IPS-20b (cell line): Measurements from ENCODE around the gene GPR42.

Experiments used
- H3K27ac ChIP-seq: one replicate; pipeline ENCODE4 v1.5.1; 2013; ENCODE audit warnings: low read length
- H3K27me3 ChIP-seq: 2 replicates; pipeline ENCODE4 v1.6.1; 2013; ENCODE audit warnings: mild to moderate bottlenecking, low read length, inconsistent platforms; ENCODE audit not compliant: insufficient read depth
- H3K36me3 ChIP-seq: 2 replicates; pipeline ENCODE4 v1.6.1; 2013; ENCODE audit warnings: low read depth, mild to moderate bottlenecking, inconsistent platforms, low read length, moderate library complexity; ENCODE audit not compliant: insufficient read depth
- H3K4me1 ChIP-seq: 2 replicates; pipeline ENCODE4 v1.6.1; 2013; ENCODE audit warnings: mild to moderate bottlenecking, control low read depth, inconsistent platforms, low read length, moderate library complexity; ENCODE audit not compliant: insufficient read depth
- H3K4me3 ChIP-seq: 2 replicates; pipeline ENCODE4 v1.5.1; 2013; ENCODE audit warnings: mild to moderate bottlenecking, low read length, inconsistent platforms
- H3K9ac ChIP-seq: 2 replicates; pipeline ENCODE4 v1.6.1; 2013; ENCODE audit warnings: low read depth, mild to moderate bottlenecking, inconsistent platforms, low read length, moderate library complexity
- H3K9me3 ChIP-seq: 2 replicates; pipeline ENCODE4 v1.6.1; 2013; ENCODE audit warnings: mild to moderate bottlenecking, low read depth, low read length, inconsistent platforms; ENCODE audit not compliant: insufficient read depth

Gene GPR42

DNA sequence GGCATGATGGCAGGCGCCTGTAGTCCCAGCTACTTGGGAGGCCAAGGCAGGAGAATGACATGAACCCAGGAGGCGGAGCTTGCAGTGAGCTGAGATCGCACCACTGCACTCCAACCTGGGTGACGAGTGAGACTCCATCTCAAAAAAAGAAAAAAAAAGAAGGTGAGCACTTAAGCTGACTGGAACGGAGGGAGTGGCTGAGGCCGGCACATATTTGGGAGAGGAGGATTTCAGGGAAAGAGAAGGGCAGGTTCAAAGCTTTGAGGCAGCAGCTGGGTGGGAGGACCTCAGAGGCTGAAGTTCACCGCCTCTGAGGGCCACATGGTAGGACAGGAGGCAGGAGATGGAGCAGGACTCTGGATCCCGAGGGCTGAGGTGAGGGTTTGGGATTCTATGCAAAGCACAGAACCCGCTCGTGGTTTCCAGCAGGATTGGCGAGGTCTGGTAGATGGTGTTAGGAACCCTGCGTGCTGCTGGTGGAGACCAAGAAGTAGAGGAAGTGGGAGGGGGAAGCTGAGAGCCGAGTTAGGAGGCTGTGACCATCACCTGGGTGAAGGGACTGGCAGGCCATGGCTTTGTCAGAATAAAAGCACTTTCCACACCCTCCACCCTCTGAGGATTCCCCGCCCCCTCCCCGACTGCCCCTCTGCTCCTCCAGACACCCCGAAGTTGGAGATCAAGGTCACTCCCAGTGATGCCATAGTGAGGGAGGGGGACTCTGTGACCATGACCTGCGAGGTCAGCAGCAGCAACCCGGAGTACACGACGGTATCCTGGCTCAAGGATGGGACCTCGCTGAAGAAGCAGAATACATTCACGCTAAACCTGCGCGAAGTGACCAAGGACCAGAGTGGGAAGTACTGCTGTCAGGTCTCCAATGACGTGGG is 33.5 kb upstream of the GPR42 start:
- no peak overlapping the region for H3K9ac ChIP-seq

GRCh38 chr19:35337984-35338296 is 32.9 kb upstream of the GPR42 start:
- Histone ChIP-seq H3K27me3 (no peaks in the 10 kb centered on the region), H3K36me3 (no peaks in the 10 kb centered on the region), H3K4me1 (no peaks in the 10 kb centered on the region), H3K27ac (no peak overlapping the region), H3K4me3 (no peak overlapping the region), H3K9me3 (no peaks in the 10 kb centered on the region), H3K9ac (no peak overlapping the region)

More for the DNA sequence above, 33.5 kb upstream of the GPR42 start:
- Histone ChIP-seq H3K4me1 (no peaks in the 10 kb centered on the region), H3K4me3 (no peak overlapping the region), H3K9me3 (no peaks in the 10 kb centered on the region), H3K27me3 (no peaks in the 10 kb centered on the region), H3K36me3 (no peaks in the 10 kb centered on the region), H3K27ac (no peak overlapping the region)

DNA sequence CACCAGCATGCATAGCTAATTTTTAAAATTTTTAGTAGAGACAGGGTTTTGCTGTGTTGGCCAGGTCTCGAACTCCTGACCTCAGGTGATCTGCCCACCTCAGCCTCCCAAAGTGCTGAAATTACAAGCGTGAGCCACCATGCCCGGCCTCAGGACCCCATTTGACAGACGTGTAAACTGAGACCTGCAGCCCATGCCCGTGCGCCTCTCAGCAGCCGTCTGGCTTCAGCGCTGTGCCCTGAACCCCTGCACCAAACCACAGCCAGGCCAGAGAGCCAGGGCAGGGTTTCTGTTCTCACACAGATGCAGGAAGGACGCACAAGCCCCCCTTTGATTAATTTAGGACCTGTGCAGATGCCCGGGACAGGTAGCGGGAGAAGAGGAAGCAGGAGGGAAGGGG is 30.4 kb upstream of the GPR42 start:
- Histone ChIP-seq H3K9me3 (no peaks in the 10 kb centered on the region), H3K36me3 (no peaks in the 10 kb centered on the region), H3K27ac (no peak overlapping the region), H3K4me3 (no peak overlapping the region), H3K27me3 (no peaks in the 10 kb centered on the region), H3K4me1 (no peaks in the 10 kb centered on the region), H3K9ac (no peak overlapping the region)

DNA sequence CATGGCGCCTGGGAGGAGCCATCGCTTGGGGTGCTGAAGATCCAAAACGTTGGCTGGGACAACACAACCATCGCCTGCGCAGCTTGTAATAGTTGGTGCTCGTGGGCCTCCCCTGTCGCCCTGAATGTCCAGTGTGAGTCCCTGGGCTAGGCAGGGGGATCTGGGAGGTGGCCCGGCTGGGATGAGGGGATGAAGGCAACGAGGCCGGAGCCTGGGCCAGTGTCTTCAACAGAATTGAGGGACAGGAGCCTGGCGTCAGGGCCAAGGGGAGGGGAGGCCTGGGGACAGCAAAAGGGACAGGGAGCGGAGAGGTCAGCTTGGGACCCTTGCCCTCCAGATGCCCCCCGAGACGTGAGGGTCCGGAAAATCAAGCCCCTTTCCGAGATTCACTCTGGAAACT is 29.9 kb upstream of the GPR42 start:
- Histone ChIP-seq H3K27me3 (no peaks in the 10 kb centered on the region), H3K4me1 (no peaks in the 10 kb centered on the region), H3K36me3 (no peaks in the 10 kb centered on the region), H3K9me3 (no peaks in the 10 kb centered on the region), H3K27ac (no peak overlapping the region), H3K4me3 (no peak overlapping the region), H3K9ac (no peak overlapping the region)

DNA sequence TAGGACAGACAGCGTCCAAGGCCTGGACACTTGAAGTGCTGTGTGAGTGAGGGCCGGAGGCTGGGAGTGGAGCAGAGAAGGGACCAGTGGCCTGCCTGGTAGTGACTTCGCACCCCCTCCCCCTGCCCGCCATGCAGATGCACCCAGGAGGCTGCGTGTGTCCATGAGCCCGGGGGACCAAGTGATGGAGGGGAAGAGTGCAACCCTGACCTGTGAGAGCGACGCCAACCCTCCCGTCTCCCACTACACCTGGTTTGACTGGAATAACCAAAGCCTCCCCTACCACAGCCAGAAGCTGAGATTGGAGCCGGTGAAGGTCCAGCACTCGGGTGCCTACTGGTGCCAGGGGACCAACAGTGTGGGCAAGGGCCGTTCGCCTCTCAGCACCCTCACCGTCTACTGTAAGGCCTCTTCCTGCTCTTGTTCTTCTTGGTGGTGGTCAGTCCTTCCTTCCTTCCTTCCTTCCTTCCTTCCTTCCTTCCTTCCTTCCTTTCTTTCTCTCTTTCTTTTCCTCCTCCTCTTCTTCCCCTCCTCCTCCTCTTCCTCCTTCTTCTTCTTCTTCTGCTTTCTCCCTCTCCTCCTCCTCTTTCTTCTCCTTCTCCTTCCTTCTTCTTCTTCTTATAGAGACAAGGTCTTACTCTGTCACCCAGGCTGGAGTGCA is 29.2 kb upstream of the GPR42 start:
- no peak overlapping the region for H3K27ac ChIP-seq

GRCh38 chr19:35342430-35342829 is 28.4 kb upstream of the GPR42 start:
- H3K4me1 ChIP-seq, result no peaks in the 10 kb centered on the region
- H3K9me3 ChIP-seq, result no peaks in the 10 kb centered on the region
- H3K27me3 ChIP-seq, result 0 out of 2 replicates have a peak, but pooled peaks cover 5% of the 10 kb centered on the region
- H3K36me3 ChIP-seq, result no peaks in the 10 kb centered on the region
- no peak overlapping the region for H3K27ac ChIP-seq
- H3K9ac ChIP-seq, result no peak overlapping the region
- no peak overlapping the region for H3K4me3 ChIP-seq

More for the DNA sequence above, 29.2 kb upstream of the GPR42 start:
- H3K4me1 ChIP-seq, result no peaks in the 10 kb centered on the region
- no peaks in the 10 kb centered on the region for H3K36me3 ChIP-seq
- no peaks in the 10 kb centered on the region for H3K27me3 ChIP-seq
- H3K9ac ChIP-seq, result no peak overlapping the region
- H3K4me3 ChIP-seq, result no peak overlapping the region
- H3K9me3 ChIP-seq, result no peaks in the 10 kb centered on the region

DNA sequence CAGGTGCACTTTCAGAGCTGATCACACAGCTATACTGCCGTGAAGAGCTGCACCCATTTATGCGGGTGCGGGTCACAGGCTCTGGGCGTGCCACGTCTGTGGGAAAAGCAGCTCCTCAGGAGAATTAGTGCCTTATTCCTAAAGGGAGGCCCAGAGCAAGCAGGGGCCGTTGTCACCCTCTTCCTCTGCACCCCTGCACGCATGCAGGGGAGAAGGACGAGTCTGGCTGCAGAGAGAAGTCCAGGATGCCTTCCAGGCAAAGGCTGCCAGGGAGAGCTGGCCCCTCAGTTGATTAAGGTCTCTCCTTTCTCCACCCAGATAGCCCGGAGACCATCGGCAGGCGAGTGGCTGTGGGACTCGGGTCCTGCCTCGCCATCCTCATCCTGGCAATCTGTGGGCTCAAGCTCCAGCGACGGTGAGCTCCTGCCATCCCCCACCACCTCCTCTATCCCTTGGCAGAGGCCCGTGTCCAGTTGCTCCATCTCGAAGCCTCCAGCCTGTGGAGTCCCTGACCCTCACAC is 26.3 kb upstream of the GPR42 start:
- no peaks in the 10 kb centered on the region for H3K36me3 ChIP-seq

GRCh38 chr19:35345671-35346111 is 25.2 kb upstream of the GPR42 start:
- Histone ChIP-seq H3K27me3 (peaks cover 5% of the 10 kb centered on the region; the same call in 1 of the 2 replicates), H3K9me3 (no peaks in the 10 kb centered on the region), H3K9ac (no peak overlapping the region), H3K4me1 (no peaks in the 10 kb centered on the region), H3K36me3 (no peaks in the 10 kb centered on the region), H3K4me3 (no peak overlapping the region), H3K27ac (no peak overlapping the region)

More for the DNA sequence above, 26.3 kb upstream of the GPR42 start:
- Histone ChIP-seq H3K4me1 (no peaks in the 10 kb centered on the region), H3K27ac (no peak overlapping the region), H3K27me3 (peaks cover 5% of the 10 kb centered on the region; the same call in 1 of the 2 replicates), H3K4me3 (no peak overlapping the region), H3K9ac (no peak overlapping the region), H3K9me3 (no peaks in the 10 kb centered on the region)

DNA sequence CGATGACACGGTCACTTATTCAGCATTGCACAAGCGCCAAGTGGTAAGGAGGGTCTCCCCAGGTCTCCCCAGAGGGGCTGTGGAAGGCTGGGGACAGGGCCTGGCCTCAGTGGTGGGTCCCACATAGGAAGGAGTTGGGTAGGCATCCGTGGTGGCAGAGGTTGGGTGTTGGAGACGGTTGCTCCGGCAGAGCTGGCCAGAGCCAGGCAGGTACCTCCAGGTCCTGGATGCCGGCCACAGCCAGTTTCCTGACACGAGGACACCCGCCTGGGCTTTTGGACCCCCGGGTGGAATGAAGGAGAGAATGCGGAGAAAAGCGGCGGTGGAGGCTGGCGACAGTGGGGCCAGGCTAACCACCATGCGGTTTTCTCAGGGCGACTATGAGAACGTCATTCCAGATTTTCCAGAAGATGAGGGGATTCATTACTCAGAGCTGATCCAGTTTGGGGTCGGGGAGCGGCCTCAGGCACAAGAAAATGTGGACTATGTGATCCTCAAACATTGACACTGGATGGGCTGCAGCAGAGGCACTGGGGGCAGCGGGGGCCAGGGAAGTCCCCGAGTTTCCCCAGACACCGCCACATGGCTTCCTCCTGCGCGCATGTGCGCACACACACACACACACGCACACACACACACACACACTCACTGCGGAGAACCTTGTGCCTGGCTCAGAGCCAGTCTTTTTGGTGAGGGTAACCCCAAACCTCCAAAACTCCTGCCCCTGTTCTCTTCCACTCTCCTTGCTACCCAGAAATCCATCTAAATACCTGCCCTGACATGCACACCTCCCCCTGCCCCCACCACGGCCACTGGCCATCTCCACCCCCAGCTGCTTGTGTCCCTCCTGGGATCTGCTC is 24.4 kb upstream of the GPR42 start:
- Histone ChIP-seq H3K36me3 (no peaks in the 10 kb centered on the region), H3K9me3 (no peaks in the 10 kb centered on the region), H3K4me3 (no peak overlapping the region), H3K27me3 (peaks cover 5% of the 10 kb centered on the region; the same call in 1 of the 2 replicates), H3K27ac (no peak overlapping the region), H3K9ac (no peak overlapping the region), H3K4me1 (no peaks in the 10 kb centered on the region)

- Histone ChIP-seq H3K27me3 (peaks cover 5% of the 10 kb centered on the region; the same call in 1 of the 2 replicates), H3K4me3 (no peak within 1 kb of the TSS), H3K36me3 (no peaks in the 10 kb centered on the region), H3K4me1 (no peaks in the 10 kb centered on the region), H3K9ac (no peak within 1 kb of the TSS), H3K27ac (no peak within 1 kb of the TSS), H3K9me3 (no peaks in the 10 kb centered on the region)
Observed at GRCh38 chr19:35347171-35347929, 23.5 kb upstream of the GPR42 start, which contains the start of gene FFAR1. FFAR1 (plus strand) TSS chr19:35347902; CDS start chr19:35351552, 3,650 bp downstream.

DNA sequence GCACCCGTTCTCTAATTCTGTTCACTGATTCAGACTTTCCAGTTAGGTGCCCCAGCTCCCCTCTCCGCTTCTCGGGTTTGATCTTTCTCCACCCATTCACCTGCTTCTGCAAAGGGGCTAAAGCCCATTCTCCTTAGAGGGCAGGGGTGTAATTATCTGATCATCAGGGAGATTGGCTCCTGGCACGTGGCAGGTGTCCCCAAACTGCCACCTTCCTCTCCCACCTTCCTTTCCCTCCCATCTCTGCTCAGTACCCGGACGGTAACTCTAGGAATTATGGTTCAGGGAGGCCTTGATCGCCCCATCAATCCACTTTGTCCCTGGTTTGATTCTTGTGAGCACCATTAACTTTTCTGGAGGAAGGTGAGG is 23.0 kb upstream of the GPR42 start:
- Histone ChIP-seq H3K4me3 (no peak overlapping the region), H3K4me1 (no peaks in the 10 kb centered on the region), H3K9ac (no peak overlapping the region), H3K27me3 (peaks cover 5% of the 10 kb centered on the region; the same call in 1 of the 2 replicates), H3K27ac (no peak overlapping the region), H3K36me3 (no peaks in the 10 kb centered on the region), H3K9me3 (no peaks in the 10 kb centered on the region)
